Progenitor cell of endocrine pancreas (in vitro differentiated cells): Measurements from ENCODE around the gene RXRA. TPM values are rescaled to one million over a fixed set of nuclear protein-coding genes. Genes with fewer than 3 reads are reported as not detected.

Experiments
- DNase-seq: peaks from one replicate; pipeline ENCODE4 v3.0.0; 2021; ENCODE audit warnings: low spot score; ENCODE audit not compliant: unreplicated experiment
- H3K27ac Mint-ChIP-seq: 2 replicates; pipeline ENCODE4 v1.8.0; 2021; ENCODE audit warnings: mild to moderate bottlenecking, moderate library complexity, mixed read lengths
- H3K27me3 Mint-ChIP-seq: 2 replicates; pipeline ENCODE4 v1.8.0; 2021; ENCODE audit warnings: mixed read lengths
- H3K36me3 Mint-ChIP-seq: 2 replicates; pipeline ENCODE4 v1.8.0; 2022; ENCODE audit warnings: mixed read lengths; ENCODE audit not compliant: insufficient read depth
- H3K4me1 Mint-ChIP-seq: 2 replicates; pipeline ENCODE4 v1.8.0; 2021; ENCODE audit warnings: low read depth, mixed read lengths
- H3K4me3 Mint-ChIP-seq: 2 replicates; pipeline ENCODE4 v1.8.0; 2021; ENCODE audit warnings: low read depth, mild to moderate bottlenecking, moderate library complexity, mixed read lengths
- H3K9me3 Mint-ChIP-seq: 2 replicates; pipeline ENCODE4 v1.8.0; 2021; ENCODE audit warnings: low read depth, mixed read lengths
- total RNA-seq: library from RNA; stranded (reverse); gene quantifications from 2 replicates; pipeline ENCODE4 v1.2.1, GENCODE V29; 2021
- TF ChIP-seq, protein P1 (sequence below): fragments of 200-600 bp; sonication (generic); IDR thresholded peaks from one replicate; pipeline ENCODE4 v1.5.0; 2021; ENCODE audit warnings: antibody characterized with exemption, mild to moderate bottlenecking; ENCODE audit not compliant: unreplicated experiment

The RXRA gene
- total RNA-seq, 1 donor from 2014 or later = 64.8 TPM

DNA sequence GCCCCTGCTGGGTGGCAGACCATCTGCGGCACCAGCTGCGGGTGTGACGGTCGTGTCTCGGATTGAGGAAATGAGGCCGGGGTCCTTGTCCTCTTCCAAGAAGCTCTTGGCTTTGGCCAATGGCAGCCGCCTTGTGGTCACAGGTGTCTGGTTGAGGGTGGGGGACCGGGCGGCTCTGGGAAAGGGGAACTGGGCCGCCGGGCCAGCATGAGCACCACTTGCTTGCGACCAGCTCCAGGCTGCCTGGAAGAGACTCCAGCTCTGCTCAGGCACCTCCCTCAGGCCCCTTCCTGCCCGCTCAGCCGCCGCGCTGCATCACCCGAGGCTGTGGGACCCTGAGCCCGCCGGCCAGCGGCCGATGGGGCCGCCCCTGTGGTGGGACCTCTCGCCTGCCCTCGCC lies 59.7 kb downstream of the RXRA start:
- TF ChIP-seq, protein P1, sequence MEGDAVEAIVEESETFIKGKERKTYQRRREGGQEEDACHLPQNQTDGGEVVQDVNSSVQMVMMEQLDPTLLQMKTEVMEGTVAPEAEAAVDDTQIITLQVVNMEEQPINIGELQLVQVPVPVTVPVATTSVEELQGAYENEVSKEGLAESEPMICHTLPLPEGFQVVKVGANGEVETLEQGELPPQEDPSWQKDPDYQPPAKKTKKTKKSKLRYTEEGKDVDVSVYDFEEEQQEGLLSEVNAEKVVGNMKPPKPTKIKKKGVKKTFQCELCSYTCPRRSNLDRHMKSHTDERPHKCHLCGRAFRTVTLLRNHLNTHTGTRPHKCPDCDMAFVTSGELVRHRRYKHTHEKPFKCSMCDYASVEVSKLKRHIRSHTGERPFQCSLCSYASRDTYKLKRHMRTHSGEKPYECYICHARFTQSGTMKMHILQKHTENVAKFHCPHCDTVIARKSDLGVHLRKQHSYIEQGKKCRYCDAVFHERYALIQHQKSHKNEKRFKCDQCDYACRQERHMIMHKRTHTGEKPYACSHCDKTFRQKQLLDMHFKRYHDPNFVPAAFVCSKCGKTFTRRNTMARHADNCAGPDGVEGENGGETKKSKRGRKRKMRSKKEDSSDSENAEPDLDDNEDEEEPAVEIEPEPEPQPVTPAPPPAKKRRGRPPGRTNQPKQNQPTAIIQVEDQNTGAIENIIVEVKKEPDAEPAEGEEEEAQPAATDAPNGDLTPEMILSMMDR = no peak
- H3K36me3 Mint-ChIP-seq = no peaks in the 10 kb centered on the region
- H3K9me3 Mint-ChIP-seq = no peaks in the 10 kb centered on the region
- no peaks in the 10 kb centered on the region for H3K27me3 Mint-ChIP-seq
- DNase-seq = no peak
- H3K27ac Mint-ChIP-seq = no peak overlapping the region
- H3K4me3 Mint-ChIP-seq = no peak overlapping the region
- peaks cover 13% of the 10 kb centered on the region for H3K4me1 Mint-ChIP-seq

DNA sequence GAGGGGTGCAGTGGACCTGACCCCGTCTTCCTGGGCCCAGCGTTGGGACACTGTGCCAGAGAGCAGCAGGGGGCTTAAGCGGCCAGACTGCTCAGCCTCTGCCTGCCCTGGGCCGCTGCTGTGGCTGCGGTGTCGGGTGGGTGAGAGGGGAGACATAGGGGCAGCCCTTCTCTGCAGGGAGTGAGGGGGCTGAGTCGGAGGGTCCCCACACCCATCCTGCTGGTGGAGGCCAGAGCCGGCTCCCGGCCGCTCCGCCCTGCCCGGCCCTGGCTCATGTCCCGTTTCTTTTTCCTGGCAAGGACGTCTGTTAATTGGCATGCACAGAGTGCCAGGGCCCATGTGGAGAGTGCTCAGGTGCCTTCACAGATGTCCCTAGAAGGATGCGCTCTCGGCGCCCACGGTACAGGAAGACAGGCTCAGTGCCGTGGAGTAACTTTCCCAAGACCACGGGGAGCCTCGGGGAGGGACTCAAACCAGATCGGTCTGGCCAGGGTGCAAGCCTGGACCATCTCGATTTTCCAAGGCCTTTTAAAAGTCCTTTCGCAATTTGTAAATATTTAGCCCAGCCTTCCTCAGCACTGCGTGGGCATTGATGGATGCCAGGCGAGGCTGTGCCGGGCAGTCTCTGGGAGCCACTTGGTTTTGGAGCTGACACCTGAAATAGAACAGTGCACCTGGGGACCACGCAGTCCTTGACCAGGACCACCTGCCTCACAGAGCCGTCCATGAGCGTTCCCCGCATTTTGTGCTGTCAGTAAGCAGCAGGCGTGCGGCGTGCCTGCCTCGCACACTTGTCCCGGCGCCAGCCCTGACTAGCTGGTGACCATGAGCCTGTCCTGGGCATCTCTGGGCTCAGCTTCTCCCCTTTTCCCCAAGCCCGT lies 60.9 kb downstream of the RXRA start:
- no peaks in the 10 kb centered on the region for H3K27me3 Mint-ChIP-seq
- no peaks in the 10 kb centered on the region for H3K36me3 Mint-ChIP-seq
- no peaks in the 10 kb centered on the region for H3K9me3 Mint-ChIP-seq
- DNase-seq = no peak
- no peak overlapping the region for H3K27ac Mint-ChIP-seq
- TF ChIP-seq, protein P1 = no peak
- peaks cover 8% of the 10 kb centered on the region for H3K4me1 Mint-ChIP-seq
- no peak overlapping the region for H3K4me3 Mint-ChIP-seq

DNA sequence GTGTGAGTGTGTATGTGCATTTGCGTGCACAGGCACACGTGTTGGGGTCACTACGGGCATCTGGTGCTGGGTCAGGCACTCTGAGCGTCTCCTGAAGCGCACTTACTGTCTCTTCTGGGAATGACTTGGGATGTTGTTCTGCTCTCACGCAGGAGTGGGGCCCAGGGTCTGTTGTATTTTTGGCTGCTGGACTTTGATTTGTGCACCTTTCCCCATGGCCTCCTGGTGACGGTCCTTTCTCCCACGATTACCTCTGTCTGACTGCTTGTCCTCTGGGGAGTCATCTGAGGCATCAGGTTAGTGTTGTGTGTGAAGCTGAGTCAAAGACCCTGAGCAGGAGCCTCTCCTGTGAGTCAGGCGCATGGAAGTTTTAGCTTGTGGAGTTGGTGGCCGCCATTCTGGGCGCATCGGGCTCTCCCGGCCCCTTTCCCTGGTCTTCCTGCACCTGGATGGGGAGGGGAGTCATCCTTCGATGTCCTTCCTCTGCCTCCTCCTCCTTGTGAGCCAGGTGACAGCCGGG lies 62.1 kb downstream of the RXRA start:
- no peak overlapping the region for H3K4me3 Mint-ChIP-seq
- TF ChIP-seq, protein P1 = no peak
- no peak overlapping the region for H3K27ac Mint-ChIP-seq
- no peaks in the 10 kb centered on the region for H3K9me3 Mint-ChIP-seq
- no peak for DNase-seq
- H3K4me1 Mint-ChIP-seq = peaks cover 7% of the 10 kb centered on the region
- no peaks in the 10 kb centered on the region for H3K36me3 Mint-ChIP-seq
- H3K27me3 Mint-ChIP-seq = no peaks in the 10 kb centered on the region

DNA sequence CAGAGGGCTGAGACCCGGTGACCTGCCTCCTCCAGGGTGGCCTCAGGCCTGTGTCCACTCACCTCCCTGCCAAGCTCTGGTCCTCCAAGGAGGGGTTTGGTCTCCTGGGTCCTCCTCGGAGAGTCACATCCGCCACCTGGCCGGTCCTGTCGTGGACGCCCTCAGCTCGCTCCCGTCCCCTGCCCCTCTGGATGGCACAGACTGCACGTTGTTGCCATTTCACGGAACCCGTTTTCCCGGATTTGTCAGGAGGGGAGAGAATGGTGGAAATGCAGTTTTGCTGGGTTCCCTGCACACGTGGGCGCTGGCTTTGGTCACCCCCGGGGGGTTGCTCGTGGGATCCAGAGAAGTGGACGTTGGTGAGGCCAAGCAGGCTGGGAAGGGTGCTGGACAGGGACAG lies 62.7 kb downstream of the RXRA start:
- Mint-ChIP-seq H3K27ac (no peak overlapping the region), H3K27me3 (no peaks in the 10 kb centered on the region), H3K9me3 (no peaks in the 10 kb centered on the region), H3K4me1 (peaks cover 7% of the 10 kb centered on the region), H3K36me3 (no peaks in the 10 kb centered on the region), H3K4me3 (no peak overlapping the region)
- TF ChIP-seq, protein P1 = no peak
- no peak for DNase-seq

DNA sequence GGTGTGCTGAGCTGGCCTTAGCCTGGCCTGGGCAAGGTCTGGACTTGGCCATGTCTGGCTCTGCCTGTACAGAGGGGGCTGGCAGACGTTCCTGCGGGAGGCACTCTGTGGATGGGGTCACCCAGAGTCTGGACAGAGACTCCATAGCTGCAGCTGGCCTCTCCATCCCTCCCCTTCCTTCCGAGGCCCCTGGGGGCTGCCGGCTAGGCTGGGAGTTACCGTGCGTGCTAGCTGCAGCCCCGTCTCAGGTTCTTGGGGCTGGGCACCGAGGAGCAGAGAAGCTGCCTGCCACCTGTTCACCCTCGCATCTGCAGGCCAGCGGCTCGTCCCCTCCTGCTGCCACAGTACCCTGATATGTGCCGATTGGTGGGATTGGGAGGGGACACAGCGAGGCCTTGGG lies 63.4 kb downstream of the RXRA start:
- DNase-seq = no peak
- Mint-ChIP-seq H3K27ac (no peak overlapping the region), H3K27me3 (no peaks in the 10 kb centered on the region), H3K4me1 (peaks cover 5% of the 10 kb centered on the region), H3K9me3 (no peaks in the 10 kb centered on the region), H3K4me3 (no peak overlapping the region), H3K36me3 (no peaks in the 10 kb centered on the region)
- TF ChIP-seq, protein P1 = no peak
